B cell (primary cell): ENCODE measurements around the gene RPA1. TPM values are rescaled to one million over a fixed set of nuclear protein-coding genes. Genes with fewer than 3 reads are reported as not detected.

ENCODE experiments used
- ATAC-seq: fragments of 200-7000 bp; cut with Tn5 transposase; one replicate; pipeline ENCODE4 v1.10.0; 2021; ENCODE audit warnings: low read depth, mild to moderate bottlenecking, moderate number of reproducible peaks, moderate library complexity
- CTCF ChIA-PET: fragments of 350-600 bp; sonication (Branson Sonifier 250); formaldehyde crosslinking; loops from one replicate; lab custom pipeline; 2021; ENCODE audit warnings: antibody characterized with exemption, inconsistent platforms; lab: Charles Lee
- POLR2A ChIA-PET: fragments of 350-600 bp; sonication (Branson Sonifier 250); formaldehyde crosslinking; loops from one replicate; lab custom pipeline; 2021; ENCODE audit warnings: antibody characterized with exemption; lab: Charles Lee
- DNase-seq: peaks from one replicate; pipeline ENCODE4 v3.0.0; 2013
- H2AFZ ChIP-seq: 2 replicates; pipeline ENCODE4 v1.6.1; 2012; ENCODE audit warnings: mild to moderate bottlenecking, low read depth, low read length; ENCODE audit not compliant: insufficient read depth, poor library complexity, severe bottlenecking
- H3K27ac ChIP-seq, 2 donors: 1 replicate in 1 of 2; 2 replicates in 1 of 2; pipeline ENCODE4 v1.5.1; 2012 to 2013; ENCODE audit warnings: low read length in 2 of 2, mild to moderate bottlenecking in 2 of 2, moderate library complexity in 1 of 2
- H3K27me3 ChIP-seq, 4 experiments: fragments of 200-600 bp in 1 of 4; sonication (generic) in 1 of 4; replicated peaks in 1 of 4; 1 replicate in 2 of 4; 2 replicates in 2 of 4; pipeline versions ENCODE4 v1.6.1 to v1.7.0; 2013 to 2016; ENCODE audit warnings: low read length in 3 of 4, mild to moderate bottlenecking in 2 of 4, mixed read lengths in 1 of 4, moderate library complexity in 1 of 4; ENCODE audit not compliant: insufficient read depth in 4 of 4, control insufficient read depth in 3 of 4; ENCODE audit errors: control extremely low read depth in 1 of 4
- H3K36me3 ChIP-seq, 2 experiments: replicated peaks in 1 of 2; 1 replicate in 1 of 2; 2 replicates in 1 of 2; pipeline versions ENCODE4 v1.6.1 to v1.7.1; 2013; ENCODE audit warnings: low read length in 1 of 2; ENCODE audit not compliant: insufficient read depth in 2 of 2, control insufficient read depth in 1 of 2; ENCODE audit errors: control extremely low read depth in 1 of 2, extremely low read depth in 1 of 2
- H3K4me1 ChIP-seq, 2 donors: fragments of 200-600 bp in 1 of 2; sonication (generic) in 1 of 2; 1 replicate in 1 of 2; 2 replicates in 1 of 2; pipeline versions ENCODE4 v1.5.1 to v1.6.1; 2013 to 2017; ENCODE audit warnings: low read length in 2 of 2; ENCODE audit not compliant: control insufficient read depth in 2 of 2, insufficient read depth in 2 of 2
- H3K4me2 ChIP-seq: replicated peaks from 2 replicates; pipeline ENCODE3; 2012; ENCODE audit warnings: mild to moderate bottlenecking, low read depth, low read length; ENCODE audit not compliant: poor library complexity, severe bottlenecking
- H3K4me3 ChIP-seq, 5 experiments: fragments of 200-600 bp in 1 of 5; sonication (generic) in 1 of 5; 1 replicate in 3 of 5; 2 replicates in 2 of 5; pipeline versions ENCODE4 v1.5.1 to v1.7.0; 2011 to 2016; ENCODE audit warnings: low read length in 4 of 5, mild to moderate bottlenecking in 4 of 5, low read depth in 2 of 5, control low read depth in 1 of 5, moderate library complexity in 1 of 5; ENCODE audit not compliant: insufficient read depth in 1 of 5; ENCODE audit errors: control extremely low read depth in 1 of 5, extremely low read depth in 1 of 5
- H3K79me2 ChIP-seq: fragments of 200-600 bp; sonication (generic); one replicate; pipeline ENCODE4 v1.6.0; 2016; ENCODE audit warnings: low read length; ENCODE audit not compliant: control insufficient read depth, insufficient read depth
- H3K9ac ChIP-seq: fragments of 200-600 bp; sonication (generic); 2 replicates; pipeline ENCODE4 v1.6.1; 2017; ENCODE audit warnings: mild to moderate bottlenecking, low read length, moderate library complexity
- H3K9me3 ChIP-seq, 3 donors: one replicate each; pipeline versions ENCODE4 v1.6.1 to v1.7.1; 2013; ENCODE audit warnings: low read length in 2 of 3; ENCODE audit not compliant: control insufficient read depth in 2 of 3, insufficient read depth in 1 of 3; ENCODE audit errors: control extremely low read depth in 1 of 3
- H4K20me1 ChIP-seq: 2 replicates; pipeline ENCODE4 v1.6.0; 2012; ENCODE audit warnings: mild to moderate bottlenecking, low read length; ENCODE audit not compliant: insufficient read depth, control insufficient read depth, poor library complexity, severe bottlenecking
- H3K27ac Mint-ChIP-seq: one replicate; pipeline ENCODE4 v1.8.0; 2021; ENCODE audit warnings: mixed read lengths
- H3K27me3 Mint-ChIP-seq: one replicate; pipeline ENCODE4 v1.8.0; 2021; ENCODE audit warnings: mixed read lengths
- H3K4me1 Mint-ChIP-seq: one replicate; pipeline ENCODE4 v1.8.0; 2021; ENCODE audit warnings: mixed read lengths
- H3K4me3 Mint-ChIP-seq: one replicate; pipeline ENCODE4 v1.8.0; 2021; ENCODE audit warnings: mixed read lengths
- H3K9me3 Mint-ChIP-seq: one replicate; pipeline ENCODE4 v1.8.0; 2022; ENCODE audit warnings: mixed read lengths; ENCODE audit not compliant: insufficient read depth
- EZH2 ChIP-seq: IDR thresholded peaks from 2 replicates; pipeline ENCODE4 v1.6.1; 2012; ENCODE audit warnings: borderline replicate concordance, low read depth, mild to moderate bottlenecking, moderate library complexity, low read length; ENCODE audit not compliant: insufficient read depth, poor library complexity, severe bottlenecking
- WGBS: methylation state at CpG from one replicate; pipeline ENCODE4 v1.1.5; 2013; ENCODE audit warnings: missing lambda C conversion rate; ENCODE audit not compliant: insufficient coverage; 5-methylcytosine and 5-hydroxymethylcytosine counted together
- intact Hi-C: fragments of 100-400 bp; cut with micrococcal nuclease; formaldehyde crosslinking; loops from one replicate; pipeline ENCODE4 v1.10.0; 2022
- polyA plus RNA-seq: library from polyadenylated mRNA; depleted of rRNA; stranded (reverse); fragments of >200 nt; gene quantifications from 2 replicates; pipeline ENCODE4 v1.2.3, GENCODE V29; 2012
- total RNA-seq, 2 donors: library from RNA; stranded (reverse); fragments of 120-200 nt in 1 of 2; gene quantifications; 1 replicate in 1 of 2; 2 replicates in 1 of 2; pipeline versions ENCODE4 v1.2.3 to v1.2.4, GENCODE V29; 2013 to 2022
- TF ChIP-seq, protein P1 (sequence below): fragments of 200-600 bp; IDR thresholded peaks from one replicate; pipeline ENCODE4 v1.8.0; 2022; ENCODE audit warnings: antibody characterized with exemption, mild to moderate bottlenecking

RPA1 gene
- total and polyA plus RNA-seq, 2 donors (not counting 1 experiment from before 2014, with no cell fraction given), result 27.0 to 94.5 TPM

DNA sequence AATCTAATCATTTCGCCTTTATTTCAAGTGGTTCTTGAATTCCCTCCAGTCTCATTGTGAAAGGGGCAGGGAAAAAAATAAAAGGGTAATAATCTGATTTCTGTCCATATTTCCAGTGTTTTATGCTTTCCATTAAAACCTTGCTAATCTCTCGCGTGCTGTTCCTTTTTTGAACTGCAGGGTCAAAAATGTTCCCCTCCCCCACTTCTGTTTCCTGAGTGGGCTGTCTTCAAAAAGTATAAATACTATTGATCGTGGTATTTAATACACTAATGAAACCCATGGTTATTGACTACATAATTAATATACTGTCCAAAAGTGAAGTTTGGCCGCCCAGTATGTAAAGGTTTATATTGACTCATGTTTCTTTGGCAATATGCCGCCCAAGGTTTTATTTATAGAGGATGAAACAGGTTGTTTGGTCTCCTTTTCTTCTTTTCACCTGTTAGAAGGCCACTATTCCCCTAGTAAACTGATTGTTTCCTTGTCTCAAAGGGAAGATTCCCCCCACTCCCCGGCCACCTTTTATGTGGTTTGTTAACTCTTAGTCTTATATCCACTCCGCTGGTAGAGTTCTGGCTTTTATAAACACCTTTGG is 69.7 kb downstream of the RPA1 start:
- WGBS, result no CpG with 5 or more reads among the region's 8 CpGs
- no peak for TF ChIP-seq EZH2
- TF ChIP-seq, protein P1, sequence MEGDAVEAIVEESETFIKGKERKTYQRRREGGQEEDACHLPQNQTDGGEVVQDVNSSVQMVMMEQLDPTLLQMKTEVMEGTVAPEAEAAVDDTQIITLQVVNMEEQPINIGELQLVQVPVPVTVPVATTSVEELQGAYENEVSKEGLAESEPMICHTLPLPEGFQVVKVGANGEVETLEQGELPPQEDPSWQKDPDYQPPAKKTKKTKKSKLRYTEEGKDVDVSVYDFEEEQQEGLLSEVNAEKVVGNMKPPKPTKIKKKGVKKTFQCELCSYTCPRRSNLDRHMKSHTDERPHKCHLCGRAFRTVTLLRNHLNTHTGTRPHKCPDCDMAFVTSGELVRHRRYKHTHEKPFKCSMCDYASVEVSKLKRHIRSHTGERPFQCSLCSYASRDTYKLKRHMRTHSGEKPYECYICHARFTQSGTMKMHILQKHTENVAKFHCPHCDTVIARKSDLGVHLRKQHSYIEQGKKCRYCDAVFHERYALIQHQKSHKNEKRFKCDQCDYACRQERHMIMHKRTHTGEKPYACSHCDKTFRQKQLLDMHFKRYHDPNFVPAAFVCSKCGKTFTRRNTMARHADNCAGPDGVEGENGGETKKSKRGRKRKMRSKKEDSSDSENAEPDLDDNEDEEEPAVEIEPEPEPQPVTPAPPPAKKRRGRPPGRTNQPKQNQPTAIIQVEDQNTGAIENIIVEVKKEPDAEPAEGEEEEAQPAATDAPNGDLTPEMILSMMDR, result no peak
- H3K4me3 Mint-ChIP-seq, result no peak overlapping the region

More for the DNA sequence above, 69.7 kb downstream of the RPA1 start:
- Histone ChIP-seq H3K79me2 (no peaks in the 10 kb centered on the region), H3K4me2 (no peak overlapping the region), H4K20me1 (no peaks in the 10 kb centered on the region), H3K36me3 (peaks cover 2 to 42% of the 10 kb centered on the region in 2 experiments), H3K4me3 (no peak overlapping the region), H3K27ac (no peak overlapping the region), H2AFZ (no peak overlapping the region), H3K9me3 (no peaks in the 10 kb centered on the region), H3K9ac (no peak overlapping the region), H3K27me3 (no peaks in the 10 kb centered on the region), H3K4me1 (peaks cover 3 to 8% of the 10 kb centered on the region in 2 donors)
- no peaks in the 10 kb centered on the region for H3K27me3 Mint-ChIP-seq
- CTCF ChIA-PET, result no interaction called here
- POLR2A ChIA-PET, result no interaction called here
- peaks cover 10% of the 10 kb centered on the region for H3K4me1 Mint-ChIP-seq
- intact Hi-C loops, result no loop called here
- ATAC-seq, result no peak
- no peaks in the 10 kb centered on the region for H3K9me3 Mint-ChIP-seq
- H3K27ac Mint-ChIP-seq, result no peak overlapping the region
- DNase-seq, result no peak
